GM12891 (cell line): ENCODE data around the gene BCAN.
"Not testable (repeated sequence)": the region's sequence is repeated elsewhere in the genome, so short reads cannot be mapped to it uniquely, and the experiment has no call there.

Source experiments
- PAX5 ChIP-seq: IDR thresholded peaks from 2 replicates; pipeline ENCODE4 v1.6.1; 2011; ENCODE audit warnings: low read length, moderate library complexity, mild to moderate bottlenecking; ENCODE audit not compliant: insufficient read depth, severe bottlenecking
- POLR2AphosphoS5 ChIP-seq: IDR thresholded peaks from 2 replicates; pipeline ENCODE4 v1.6.1; 2011; ENCODE audit warnings: low read depth, low read length, control low read depth

GRCh38 chr1:156631152-156631551 is 10.8 kb upstream of the BCAN start:
- not testable (repeated sequence) for TF ChIP-seq POLR2AphosphoS5, PAX5
